Neural progenitor cell (in vitro differentiated cells): ENCODE results near the gene XPO1.

ENCODE experiments used
- EZH2 ChIP-seq: fragments of 200-600 bp; sonication (generic); IDR thresholded peaks from 2 replicates; pipeline ENCODE4 v1.6.1; 2017; ENCODE audit warnings: antibody characterized with exemption, mild to moderate bottlenecking, moderate library complexity
- TF ChIP-seq, protein P1 (sequence below): fragments of 200-600 bp; sonication (generic); IDR thresholded peaks from 2 replicates; pipeline ENCODE4 v1.5.1; 2017; ENCODE audit warnings: antibody characterized with exemption, mild to moderate bottlenecking

DNA sequence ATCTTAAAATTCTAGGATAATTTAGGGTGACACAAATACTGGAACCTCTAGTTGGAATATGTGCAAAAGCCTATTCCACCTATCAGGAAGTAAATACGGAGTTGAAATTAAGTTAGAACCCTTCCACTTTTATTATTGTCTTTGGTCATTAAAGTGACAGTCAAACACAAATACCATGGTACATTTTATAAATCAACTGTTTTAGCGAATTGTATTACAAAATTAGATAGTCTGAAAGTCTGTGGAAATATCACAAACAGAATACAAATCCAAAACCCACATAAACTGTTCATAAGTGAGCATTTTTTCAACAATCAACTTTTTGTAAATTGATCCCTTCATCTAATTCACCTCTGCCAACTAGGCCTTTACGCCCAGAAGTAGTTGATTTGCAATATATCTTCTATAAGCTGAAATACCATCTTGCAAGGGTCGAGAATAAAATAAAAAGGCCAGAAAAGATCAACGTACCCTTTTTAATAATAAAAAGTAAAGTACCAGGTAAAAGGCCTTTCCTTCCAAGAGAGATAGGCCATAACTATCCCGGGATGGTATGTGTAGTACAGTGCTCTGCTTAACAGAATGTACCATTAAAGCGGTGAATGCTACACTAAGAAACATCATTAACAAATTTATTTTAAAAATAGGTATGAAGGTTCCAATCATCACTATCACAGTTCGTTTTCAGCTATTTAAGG lies 68.6 kb downstream of the XPO1 start:
- TF ChIP-seq, protein P1, sequence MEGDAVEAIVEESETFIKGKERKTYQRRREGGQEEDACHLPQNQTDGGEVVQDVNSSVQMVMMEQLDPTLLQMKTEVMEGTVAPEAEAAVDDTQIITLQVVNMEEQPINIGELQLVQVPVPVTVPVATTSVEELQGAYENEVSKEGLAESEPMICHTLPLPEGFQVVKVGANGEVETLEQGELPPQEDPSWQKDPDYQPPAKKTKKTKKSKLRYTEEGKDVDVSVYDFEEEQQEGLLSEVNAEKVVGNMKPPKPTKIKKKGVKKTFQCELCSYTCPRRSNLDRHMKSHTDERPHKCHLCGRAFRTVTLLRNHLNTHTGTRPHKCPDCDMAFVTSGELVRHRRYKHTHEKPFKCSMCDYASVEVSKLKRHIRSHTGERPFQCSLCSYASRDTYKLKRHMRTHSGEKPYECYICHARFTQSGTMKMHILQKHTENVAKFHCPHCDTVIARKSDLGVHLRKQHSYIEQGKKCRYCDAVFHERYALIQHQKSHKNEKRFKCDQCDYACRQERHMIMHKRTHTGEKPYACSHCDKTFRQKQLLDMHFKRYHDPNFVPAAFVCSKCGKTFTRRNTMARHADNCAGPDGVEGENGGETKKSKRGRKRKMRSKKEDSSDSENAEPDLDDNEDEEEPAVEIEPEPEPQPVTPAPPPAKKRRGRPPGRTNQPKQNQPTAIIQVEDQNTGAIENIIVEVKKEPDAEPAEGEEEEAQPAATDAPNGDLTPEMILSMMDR = no peak
- TF ChIP-seq EZH2 = no peak
